HG02623 (cell line): ENCODE measurements around the gene SS18L1.
A peak's percentile ranks its signal among the peaks of the same experiment; 100 is the strongest.
"Not testable (repeated sequence)": the region's sequence is repeated elsewhere in the genome, so short reads cannot be mapped to it uniquely, and the experiment has no call there.

Source experiments
- ATAC-seq: cut with Tn5 transposase; IDR thresholded peaks from one replicate; pipeline ENCODE4 v1.9.1; 2021; ENCODE audit warnings: moderate library complexity; ENCODE audit not compliant: unreplicated experiment

Gene SS18L1

DNA sequence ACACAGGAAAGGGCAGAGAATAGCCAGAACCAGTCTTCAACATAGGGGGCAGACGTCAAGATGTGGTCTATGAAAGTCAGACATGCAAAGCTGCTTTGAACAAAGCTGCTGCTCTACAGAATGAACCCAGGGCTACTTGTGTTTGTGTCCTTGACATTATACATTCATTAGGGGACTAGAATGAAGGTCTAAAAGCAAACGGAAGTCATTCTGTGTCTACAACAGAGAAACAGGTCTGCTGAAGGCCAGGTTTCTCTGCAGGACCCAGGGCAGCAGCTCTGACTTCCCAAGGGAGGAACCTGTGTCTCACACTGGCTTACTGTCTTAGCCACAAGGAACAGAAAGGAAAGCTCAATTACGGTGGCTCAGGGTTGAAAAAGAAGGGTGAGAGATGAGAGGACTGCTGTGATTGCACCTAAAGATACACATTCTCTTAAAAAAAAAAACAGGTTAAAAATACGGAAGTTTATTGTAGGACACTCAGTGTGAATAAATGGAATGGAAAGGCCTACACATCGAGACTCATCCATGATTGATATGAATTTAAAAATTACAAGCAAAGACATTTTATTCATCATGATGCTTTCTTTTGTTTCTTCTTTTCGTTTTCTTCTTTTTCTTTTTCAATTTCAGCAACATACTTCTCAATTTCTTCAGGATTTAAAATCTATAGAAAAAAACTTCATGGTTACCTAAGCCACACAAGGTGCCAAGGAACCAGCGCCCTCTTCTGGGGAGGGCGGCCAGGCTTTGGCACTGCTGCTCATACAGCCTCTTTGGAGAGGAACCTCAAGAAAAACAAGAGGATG, 7.1 kb upstream of the SS18L1 start:
- no peak for ATAC-seq

DNA sequence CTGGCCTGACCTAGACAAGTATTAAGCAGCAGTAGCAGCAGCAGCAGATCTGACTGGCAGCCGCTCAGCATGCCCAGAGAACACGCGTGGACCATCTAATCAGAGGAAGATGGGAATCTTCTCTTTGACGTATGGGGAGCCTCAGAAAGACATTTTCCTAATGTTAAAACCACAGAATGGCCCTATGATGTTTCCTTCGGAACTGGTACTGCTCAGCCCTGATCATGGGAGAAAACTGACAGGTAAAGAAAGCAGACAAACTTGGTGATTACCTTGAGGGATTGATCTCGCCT, 6.5 kb upstream of the SS18L1 start:
- no peak for ATAC-seq

- ATAC-seq, result no peak
These were observed 5.9 kb upstream of the SS18L1 start for GRCh38 chr20:62137478-62138203.

- ATAC-seq, result no peak
These were observed 5.4 kb upstream of the SS18L1 start for GRCh38 chr20:62138204-62138543.

DNA sequence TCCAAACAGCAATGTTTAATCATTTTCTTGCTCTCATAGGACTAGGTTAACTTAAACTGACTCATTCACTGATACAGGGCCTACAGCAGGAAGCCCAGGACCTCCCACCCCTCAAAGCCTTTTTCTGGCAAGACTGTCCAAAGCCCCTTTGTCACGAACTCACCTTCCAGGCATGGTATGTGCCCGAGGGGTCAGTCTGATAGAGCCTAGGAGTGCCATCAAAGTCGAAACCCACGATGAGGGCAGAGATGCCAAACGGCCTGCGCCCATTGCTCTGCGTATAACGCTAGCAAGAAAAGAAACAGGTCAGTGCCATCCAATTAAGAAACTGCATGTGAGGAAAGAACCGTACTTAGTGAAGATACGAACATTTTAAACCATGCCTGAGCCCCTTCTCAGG, 4.7 kb upstream of the SS18L1 start:
- no peak for ATAC-seq

GRCh38 chr20:62139636-62140035, 3.9 kb upstream of the SS18L1 start:
- ATAC-seq, result no peak

- ATAC-seq, result no peak
These were observed 2.5 kb upstream of the SS18L1 start for GRCh38 chr20:62141043-62141396.

DNA sequence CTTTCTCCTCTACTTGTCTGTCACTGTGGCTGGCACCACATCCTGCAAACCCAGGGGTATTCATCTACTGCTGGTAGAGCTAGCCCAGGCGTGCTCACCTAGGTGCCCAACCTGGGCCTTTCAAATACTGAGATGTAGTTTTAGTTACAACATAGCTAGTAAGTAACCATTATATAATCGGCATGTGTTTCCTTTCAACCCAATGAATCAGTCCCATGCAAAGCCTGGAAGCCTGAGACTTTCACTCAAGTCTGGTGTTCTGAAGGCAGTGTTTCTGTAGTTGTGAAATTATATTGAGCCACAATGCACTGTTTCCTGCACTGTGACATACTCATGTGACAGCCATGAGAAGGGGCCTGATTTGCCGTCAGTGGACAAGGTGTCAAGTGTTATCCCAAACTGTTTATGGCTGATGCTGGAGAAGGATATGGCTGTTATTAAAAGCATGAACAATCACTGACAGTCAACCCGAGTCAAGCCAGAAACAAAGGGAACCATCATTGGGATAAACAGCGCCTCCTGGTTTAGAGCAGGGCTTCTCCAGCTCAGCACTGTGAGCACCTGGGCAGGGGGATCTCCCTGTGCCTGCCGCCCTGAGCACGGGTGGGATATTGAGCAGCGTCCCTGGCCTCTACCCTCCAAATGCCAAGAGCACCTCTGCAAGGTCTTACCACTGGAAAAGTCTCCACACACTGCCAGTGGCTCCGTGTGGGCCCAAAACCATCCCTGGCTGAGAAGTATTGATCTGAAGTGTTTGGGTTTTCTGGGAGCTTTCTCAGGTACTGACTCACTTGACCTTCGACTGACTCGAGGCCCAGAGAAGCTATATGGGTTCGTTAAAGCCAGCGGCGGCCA, 1.9 kb upstream of the SS18L1 start:
- no peak for ATAC-seq

- peak; percentile 10 for ATAC-seq
These were observed 1.1 kb upstream of the SS18L1 start for GRCh38 chr20:62142252-62143080.

GRCh38 chr20:62143957-62144825, 622 bp downstream of the SS18L1 start:
- peak; percentile 2 for ATAC-seq

DNA sequence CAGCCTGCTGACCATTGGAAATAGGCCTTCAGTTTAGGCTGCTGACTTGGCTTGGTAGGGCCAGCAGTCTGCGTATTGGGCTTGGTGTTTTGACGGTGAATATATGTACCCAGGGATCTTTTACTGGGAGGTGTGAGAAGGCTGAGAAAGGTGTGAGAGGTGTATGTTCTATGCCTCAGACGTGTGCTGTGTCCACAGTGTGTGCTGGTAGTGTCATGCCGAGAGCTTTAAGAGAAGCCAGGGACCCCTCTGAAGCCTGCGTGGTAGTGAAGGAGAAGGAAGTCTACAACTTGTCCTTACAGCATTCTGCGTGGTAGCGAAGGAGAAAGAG, 2.1 kb downstream of the SS18L1 start:
- ATAC-seq, result no peak

- ATAC-seq, result no peak
These were observed 2.6 kb downstream of the SS18L1 start for GRCh38 chr20:62146019-62146755.

- ATAC-seq, result no peak
These were observed 3.6 kb downstream of the SS18L1 start for GRCh38 chr20:62147125-62147524.

DNA sequence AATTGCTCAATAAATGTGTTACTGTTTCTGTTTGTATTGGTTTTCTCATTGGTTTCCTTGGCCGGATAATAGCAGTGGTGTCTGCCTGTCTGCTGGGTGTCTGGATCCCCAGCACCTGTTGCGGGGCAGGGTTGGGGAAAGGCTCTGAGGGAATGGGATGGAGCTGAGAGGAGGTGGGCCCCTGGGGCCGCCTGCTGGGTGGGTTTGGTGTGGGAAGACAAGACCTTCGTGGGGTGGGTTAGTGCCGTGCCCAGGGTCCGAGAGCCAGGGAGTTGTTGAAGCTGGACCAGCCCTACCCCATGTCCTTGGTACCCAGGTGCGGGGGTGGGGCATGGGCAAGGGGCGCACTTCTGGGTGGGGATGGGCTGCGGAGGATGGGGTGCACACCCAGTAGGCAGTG, 4.0 kb downstream of the SS18L1 start:
- no peak for ATAC-seq

DNA sequence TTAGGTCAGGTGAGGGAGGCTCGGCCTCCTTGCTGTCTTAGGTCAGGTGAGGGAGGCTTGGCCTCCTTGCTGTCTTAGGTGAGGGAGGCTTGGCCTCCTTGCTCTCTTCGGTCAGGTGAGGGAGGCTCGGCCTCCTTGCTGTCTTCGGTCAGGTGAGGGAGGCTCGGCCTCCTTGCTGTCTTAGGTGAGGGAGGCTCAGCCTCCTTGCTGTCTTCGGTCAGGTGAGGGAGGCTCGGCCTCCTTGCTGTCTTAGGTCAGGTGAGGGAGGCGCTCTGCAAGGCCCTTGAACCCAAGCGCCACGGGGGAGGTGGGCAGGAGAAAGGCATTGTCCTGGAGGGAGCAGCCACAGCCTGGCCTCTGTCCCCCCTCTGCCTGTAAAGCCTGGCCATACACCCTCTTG, 4.8 kb downstream of the SS18L1 start:
- ATAC-seq, result not testable (repeated sequence)

GRCh38 chr20:62148908-62149314, 5.3 kb downstream of the SS18L1 start:
- ATAC-seq, result no peak

DNA sequence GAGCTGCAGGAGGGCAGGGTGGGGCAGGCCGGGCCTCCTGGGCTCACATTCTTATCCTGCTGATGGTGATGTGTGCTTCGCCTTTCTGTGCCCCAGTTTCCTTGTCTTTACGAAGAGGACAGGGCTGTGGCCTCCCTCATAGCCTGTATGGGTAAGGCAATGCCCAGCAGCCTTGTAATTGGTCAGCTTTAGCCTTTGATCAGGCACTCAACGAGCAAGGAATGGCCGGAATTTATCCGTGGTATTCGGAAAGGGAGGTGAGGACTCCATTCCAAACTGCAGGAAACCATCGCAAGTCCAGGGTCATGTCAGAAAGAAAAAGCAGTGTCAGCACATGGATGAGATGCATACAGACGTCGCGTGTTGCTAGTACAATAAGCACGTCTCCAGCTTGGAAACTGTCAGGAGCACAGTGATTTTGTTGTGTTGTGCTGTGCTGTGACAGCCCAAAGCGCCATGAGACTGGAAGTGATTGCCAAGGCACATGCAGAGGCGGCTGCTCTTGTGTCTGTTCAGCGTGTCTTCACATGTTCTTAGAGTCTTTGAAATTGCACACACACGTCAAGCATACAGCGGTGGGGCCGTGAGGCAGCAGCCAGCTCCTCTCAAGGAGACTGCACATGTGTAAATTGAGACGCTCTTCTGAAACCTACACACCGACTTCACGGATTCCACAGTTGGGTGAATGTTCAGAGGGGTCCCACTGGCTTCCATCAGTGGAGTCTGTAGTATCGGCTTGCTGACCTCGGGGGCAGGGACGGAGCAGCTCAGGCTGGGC, 6.2 kb downstream of the SS18L1 start:
- no peak for ATAC-seq

DNA sequence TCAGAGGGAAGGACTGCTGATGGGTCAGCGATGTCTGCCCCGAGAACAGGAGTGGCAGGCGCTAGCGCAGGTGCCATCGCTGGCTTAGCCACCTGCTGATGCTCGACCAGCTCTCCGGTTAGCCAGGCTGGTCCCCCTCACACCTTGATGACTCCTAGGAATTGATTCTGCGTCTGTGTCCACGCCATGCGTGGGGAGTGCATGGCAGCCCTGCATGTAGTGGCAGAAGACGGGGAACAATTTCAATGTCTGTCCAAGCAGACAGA, 6.7 kb downstream of the SS18L1 start:
- ATAC-seq, result no peak

GRCh38 chr20:62151225-62151624, 7.7 kb downstream of the SS18L1 start:
- ATAC-seq, result no peak
